ENCODE data around the gene EHHADH. TPM values are rescaled to one million over a fixed set of nuclear protein-coding genes. Genes with fewer than 3 reads are reported as not detected.

The EHHADH gene
- total and polyA plus RNA-seq, 2 experiments from 2014 or later, result 2.5 to 6.0 TPM

GRCh38 chr3:185276415-185276814 is 22.6 kb upstream of the EHHADH start:
- Histone ChIP-seq H4K20me1 (replicated peaks; ENCODE audit: insufficient read depth) (no peaks in the 10 kb centered on the region), H2AFZ (no peak overlapping the region), H3K79me2 (replicated peaks; ENCODE audit: insufficient read depth) (no peaks in the 10 kb centered on the region), H3K9me2 (ENCODE audit: insufficient read depth) (no peaks in the 10 kb centered on the region), H3K4me1 (ENCODE audit: insufficient read depth) (no peaks in the 10 kb centered on the region), H3K36me3 (ENCODE audit: insufficient read depth) (no peaks in the 10 kb centered on the region), H3K4me3 (no peak overlapping the region), H3K27ac (ENCODE audit: low read depth) (no peak overlapping the region), H3F3A (replicated peaks; ENCODE audit: low read depth) (no peaks in the 10 kb centered on the region), H3K27me3 (ENCODE audit: insufficient read depth) (no peaks in the 10 kb centered on the region), H3K4me2 (no peak overlapping the region)
- no peak for ATAC-seq
- no peak for TF ChIP-seq REST (IDR thresholded peaks at IDR 0.05; ENCODE audit: unreplicated experiment)
- TF ChIP-seq STAT1 (IDR thresholded peaks at IDR 0.05; ENCODE audit: unreplicated experiment), result no peak
- Mint-ChIP-seq H3K9me3 (no peaks in the 10 kb centered on the region; the same call in 2 of the 3 replicates), H3K36me3 (ENCODE audit: low read depth) (no peaks in the 10 kb centered on the region), H3K4me3 (no peak overlapping the region), H3K27ac (no peak overlapping the region), H3K4me1 (no peaks in the 10 kb centered on the region; the same call in 2 of the 3 replicates), H3K27me3 (ENCODE audit: insufficient read depth, low read depth, poor library complexity) (no peaks in the 10 kb centered on the region)
- DNase-seq (ENCODE audit: low spot score), result no peak

- Histone ChIP-seq H3K79me2 (replicated peaks; ENCODE audit: insufficient read depth) (no peaks in the 10 kb centered on the region), H3K4me3 (no peak overlapping the region), H4K20me1 (replicated peaks; ENCODE audit: insufficient read depth) (no peaks in the 10 kb centered on the region), H3K9me2 (ENCODE audit: insufficient read depth) (no peaks in the 10 kb centered on the region), H3K4me2 (no peak overlapping the region), H3K27me3 (ENCODE audit: insufficient read depth) (no peaks in the 10 kb centered on the region), H3F3A (replicated peaks; ENCODE audit: low read depth) (no peaks in the 10 kb centered on the region), H3K36me3 (ENCODE audit: insufficient read depth) (no peaks in the 10 kb centered on the region), H3K4me1 (ENCODE audit: insufficient read depth) (no peaks in the 10 kb centered on the region), H2AFZ (no peak overlapping the region), H3K27ac (ENCODE audit: low read depth) (no peak overlapping the region)
- H3K4me1 Mint-ChIP-seq, result no peaks in the 10 kb centered on the region
- no peak overlapping the region for H3K27ac Mint-ChIP-seq
- DNase-seq (ENCODE audit: low spot score) (no peak), ATAC-seq (no peak)
- H3K27me3 Mint-ChIP-seq (ENCODE audit: insufficient read depth, low read depth, poor library complexity), result no peaks in the 10 kb centered on the region
- TF ChIP-seq JUNB (IDR thresholded peaks at IDR 0.05; ENCODE audit: unreplicated experiment) (no peak), CREB1 (CRISPR knock-in tag; IDR thresholded peaks at IDR 0.05; ENCODE audit: low read depth) (no peak), EZH2phosphoT487 (IDR thresholded peaks at IDR 0.05; ENCODE audit: unreplicated experiment) (no peak), REST (IDR thresholded peaks at IDR 0.05; ENCODE audit: unreplicated experiment) (no peak), POLR2AphosphoS5 (IDR thresholded peaks at IDR 0.05; ENCODE audit: low read depth) (no peak)
- no peaks in the 10 kb centered on the region; the same call in 2 of the 3 replicates for H3K9me3 Mint-ChIP-seq
- H3K4me3 Mint-ChIP-seq, result no peak overlapping the region
- H3K36me3 Mint-ChIP-seq (ENCODE audit: low read depth), result no peaks in the 10 kb centered on the region
Measured at GRCh38 chr3:185272033-185272432, 18.2 kb upstream of the EHHADH start.

Measured in GM23338 (cell line).